IPS-15b (cell line): ENCODE data around the gene CPNE8.
A peak's percentile ranks its signal among the peaks of the same experiment; 100 is the strongest.

ENCODE experiments used
- H3K27me3 ChIP-seq: one replicate; pipeline ENCODE4 v1.6.1; 2013; ENCODE audit warnings: low read length; ENCODE audit not compliant: control insufficient read depth, insufficient read depth
- H3K36me3 ChIP-seq: one replicate; pipeline ENCODE4 v1.6.1; 2013; ENCODE audit warnings: low read length; ENCODE audit not compliant: control insufficient read depth, insufficient read depth
- H3K4me1 ChIP-seq: one replicate; pipeline ENCODE4 v1.6.1; 2013; ENCODE audit warnings: mild to moderate bottlenecking, low read length; ENCODE audit not compliant: control insufficient read depth, insufficient read depth
- H3K4me3 ChIP-seq: one replicate; pipeline ENCODE4 v1.5.1; 2013; ENCODE audit warnings: low read depth, low read length
- H3K9ac ChIP-seq: one replicate; pipeline ENCODE4 v1.6.1; 2013; ENCODE audit warnings: low read depth, mild to moderate bottlenecking, low read length
- H3K9me3 ChIP-seq: one replicate; pipeline ENCODE4 v1.6.1; 2013; ENCODE audit warnings: mild to moderate bottlenecking, low read length; ENCODE audit not compliant: control insufficient read depth, insufficient read depth

CPNE8 gene

DNA sequence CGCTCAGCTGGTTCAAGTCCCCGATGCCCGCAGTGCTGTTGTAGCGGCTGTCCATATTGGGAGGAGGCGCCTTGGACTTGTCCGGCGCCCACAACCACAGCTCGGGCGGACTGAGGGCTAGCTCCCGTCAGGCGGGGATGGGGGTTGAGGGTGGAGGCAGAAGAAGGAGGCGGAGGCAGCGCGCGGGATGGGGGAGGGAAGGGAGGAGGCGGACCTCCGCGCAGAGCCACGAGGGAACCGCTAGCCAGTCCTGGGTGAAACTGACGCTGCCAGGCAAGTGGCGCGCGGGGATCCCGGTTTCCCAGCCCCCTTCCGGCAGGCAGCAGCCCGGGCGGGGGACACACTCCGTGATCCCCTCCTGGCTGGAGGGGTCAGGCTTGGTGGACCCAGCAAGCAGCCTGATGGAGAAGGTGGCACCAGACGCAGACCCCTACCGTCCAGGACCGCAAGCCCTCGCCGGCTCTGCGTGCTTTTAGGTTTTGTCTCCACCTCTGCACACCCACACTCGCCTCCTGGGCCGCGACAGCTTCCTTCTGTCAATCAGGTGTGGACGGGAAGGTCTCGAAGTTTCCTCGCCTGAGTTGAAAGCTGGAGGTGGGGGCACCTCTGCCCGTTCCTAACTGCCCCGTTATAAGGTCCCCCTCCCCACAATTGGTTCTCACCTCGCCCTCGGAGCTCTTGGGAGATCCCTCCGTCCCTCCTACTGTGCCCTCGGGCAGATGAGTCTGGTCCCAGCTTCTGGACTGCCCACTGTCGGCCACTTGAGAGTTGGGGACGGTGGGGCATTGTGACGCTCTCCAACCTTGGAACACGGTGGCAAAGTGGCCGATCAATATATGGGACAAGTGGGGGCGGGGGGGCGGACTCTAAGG, at the start of gene CPNE8:
CPNE8 (minus strand) TSS at position 112 of the 872 bp plus-strand sequence; CDS start at position 55, 57 bp downstream.
- peaks cover 4% of the 10 kb centered on the region for H3K27me3 ChIP-seq

DNA sequence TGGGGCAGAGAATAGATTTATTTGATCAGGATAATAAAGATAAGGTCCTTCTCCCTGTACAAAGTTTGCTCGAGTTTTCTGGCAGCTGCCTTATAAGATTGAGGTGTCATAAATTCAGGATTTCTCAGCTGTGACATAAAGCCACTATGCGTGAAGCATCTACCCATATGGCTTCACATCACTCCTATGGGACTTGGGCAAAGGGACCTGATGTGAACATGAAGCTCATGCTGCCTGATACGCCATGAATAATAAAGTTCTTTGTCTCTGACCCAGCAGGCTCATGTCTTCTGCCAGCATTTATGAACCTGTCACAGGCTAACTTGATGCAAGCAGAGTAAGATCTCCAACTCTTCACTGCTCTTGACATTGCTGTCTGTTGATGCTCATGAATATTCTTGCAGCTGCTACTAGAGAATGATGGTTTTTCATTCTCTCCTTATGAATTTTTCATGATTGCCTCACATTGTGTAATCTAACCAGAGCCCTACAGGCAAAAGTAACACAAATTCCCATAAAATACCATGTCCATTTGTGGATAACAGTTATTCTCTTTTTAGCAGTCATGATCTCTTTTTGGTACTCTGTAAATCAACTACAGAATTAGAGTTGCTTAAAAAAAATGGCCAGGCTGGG, 49.0 kb upstream of the CPNE8 start:
- Histone ChIP-seq H3K27me3 (no peaks in the 10 kb centered on the region), H3K9ac (no peak overlapping the region), H3K4me1 (no peaks in the 10 kb centered on the region), H3K36me3 (no peaks in the 10 kb centered on the region), H3K9me3 (no peaks in the 10 kb centered on the region), H3K4me3 (no peak overlapping the region)

More for the DNA sequence above, at the start of gene CPNE8:
- Histone ChIP-seq H3K9me3 (no peaks in the 10 kb centered on the region), H3K9ac (peak within 1 kb of the TSS; percentile 76), H3K4me3 (peak within 1 kb of the TSS; percentile 94), H3K36me3 (no peaks in the 10 kb centered on the region), H3K4me1 (peaks cover 4% of the 10 kb centered on the region)

DNA sequence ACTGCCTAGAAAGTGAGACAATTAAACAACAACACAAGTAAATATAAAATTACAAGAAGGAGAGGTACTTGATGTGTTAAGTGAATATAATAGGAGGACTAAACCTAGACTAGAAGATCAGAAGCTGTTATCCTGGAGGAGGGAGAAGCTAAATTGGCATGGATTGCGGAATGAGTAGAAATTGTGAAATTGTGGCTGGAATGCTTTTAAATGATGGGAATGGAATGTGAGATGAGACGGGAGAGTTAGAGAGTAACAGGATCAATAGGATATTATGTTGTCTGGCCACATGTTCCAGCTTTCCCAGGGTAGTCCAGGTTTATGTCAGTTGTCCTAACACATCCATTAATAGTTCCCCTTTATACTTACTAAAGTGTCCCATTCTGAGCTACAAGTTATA, 44.0 kb upstream of the CPNE8 start:
- H3K4me3 ChIP-seq = no peak overlapping the region
- H3K9ac ChIP-seq = no peak overlapping the region
- H3K4me1 ChIP-seq = no peaks in the 10 kb centered on the region
- no peaks in the 10 kb centered on the region for H3K27me3 ChIP-seq
- H3K9me3 ChIP-seq = no peaks in the 10 kb centered on the region
- no peaks in the 10 kb centered on the region for H3K36me3 ChIP-seq

DNA sequence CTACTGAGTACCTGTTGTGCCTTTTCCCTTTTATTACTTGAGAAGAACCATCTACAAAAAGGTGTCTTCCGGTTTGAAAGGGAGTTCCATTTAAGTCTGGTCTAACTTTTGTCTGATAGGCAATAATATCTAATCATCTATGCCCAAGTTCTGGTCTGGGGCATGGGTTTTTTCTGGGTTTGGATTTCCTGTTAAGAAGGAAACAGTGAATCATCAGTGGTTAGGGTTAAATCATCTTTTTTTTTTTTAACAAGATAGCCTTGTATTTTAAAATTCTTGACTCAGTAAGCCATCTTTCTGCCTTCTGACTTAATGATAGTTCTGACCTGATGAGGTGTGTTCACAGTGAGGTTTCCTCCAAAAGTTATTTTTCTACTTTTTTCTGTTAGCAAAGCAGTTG, 29.3 kb upstream of the CPNE8 start:
- no peaks in the 10 kb centered on the region for H3K4me1 ChIP-seq
- no peak overlapping the region for H3K9ac ChIP-seq
- H3K9me3 ChIP-seq = peaks cover 8% of the 10 kb centered on the region
- no peak overlapping the region for H3K4me3 ChIP-seq
- no peaks in the 10 kb centered on the region for H3K27me3 ChIP-seq
- no peaks in the 10 kb centered on the region for H3K36me3 ChIP-seq

DNA sequence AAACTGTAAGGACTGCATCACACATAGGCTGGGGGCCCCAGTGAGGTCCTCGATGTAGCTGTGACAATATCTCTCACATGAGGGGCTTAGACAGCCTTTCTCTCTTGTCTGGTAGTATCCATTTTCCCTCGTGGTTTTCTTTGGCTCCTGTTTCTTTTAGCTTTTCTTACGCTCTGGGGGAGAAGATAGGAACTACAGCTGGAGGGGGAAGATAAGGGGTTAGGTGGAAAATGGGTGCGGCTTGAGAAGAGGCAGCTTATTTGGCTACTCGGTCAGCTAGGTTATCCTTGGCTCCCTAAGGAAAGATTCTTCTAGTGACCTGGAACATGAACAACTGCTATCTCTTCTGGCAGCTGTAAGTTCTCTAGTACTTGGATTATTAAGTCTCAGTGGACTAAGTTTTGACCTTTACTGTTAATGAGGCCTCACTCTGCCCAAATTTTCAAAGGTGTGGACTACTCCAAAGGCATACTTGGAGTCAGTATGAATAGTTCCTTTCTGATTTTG, 28.7 kb upstream of the CPNE8 start:
- no peaks in the 10 kb centered on the region for H3K27me3 ChIP-seq
- no peaks in the 10 kb centered on the region for H3K36me3 ChIP-seq
- no peak overlapping the region for H3K4me3 ChIP-seq
- no peaks in the 10 kb centered on the region for H3K4me1 ChIP-seq
- H3K9ac ChIP-seq = no peak overlapping the region
- peaks cover 8% of the 10 kb centered on the region for H3K9me3 ChIP-seq

DNA sequence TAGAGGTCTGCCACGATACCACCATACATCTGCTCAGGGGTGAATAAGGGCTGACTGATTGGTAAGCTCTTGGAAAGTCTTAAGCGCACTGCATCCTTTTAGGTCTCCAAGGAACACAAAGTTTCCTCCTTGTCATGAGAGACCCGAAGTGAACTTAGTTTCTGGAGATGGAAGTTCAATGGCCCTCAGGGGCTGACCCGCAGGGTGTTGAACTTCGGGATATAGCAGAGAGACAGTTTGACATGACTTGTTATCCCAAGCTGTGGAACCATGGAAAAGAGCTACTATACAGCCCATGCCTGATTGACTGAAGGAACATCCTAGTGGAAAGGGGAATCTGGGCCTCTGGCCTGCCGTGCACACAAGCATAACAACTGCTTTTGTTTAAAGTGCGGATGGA, 26.9 kb upstream of the CPNE8 start:
- Histone ChIP-seq H3K9ac (no peak overlapping the region), H3K4me3 (no peak overlapping the region), H3K36me3 (no peaks in the 10 kb centered on the region), H3K9me3 (peaks cover 4% of the 10 kb centered on the region), H3K4me1 (no peaks in the 10 kb centered on the region), H3K27me3 (no peaks in the 10 kb centered on the region)

DNA sequence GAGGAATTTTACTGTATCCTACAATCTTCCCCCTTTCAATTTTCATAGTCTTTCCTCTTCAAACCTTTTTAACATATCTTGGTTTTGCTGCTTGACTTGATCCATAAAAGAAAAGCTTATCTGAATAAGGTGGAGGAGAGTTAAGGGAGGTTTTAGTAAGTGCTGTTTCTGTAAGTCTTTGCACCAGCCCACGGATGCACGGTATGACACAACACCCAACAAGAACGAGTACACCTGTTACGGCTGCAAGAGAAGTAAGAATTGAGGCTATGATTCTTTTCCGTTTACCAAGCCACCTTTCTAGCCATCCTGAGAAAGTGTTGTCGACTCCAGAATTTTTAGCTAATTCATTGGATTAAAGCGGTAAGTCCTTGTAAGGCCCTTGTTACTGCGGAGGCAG, 26.1 kb upstream of the CPNE8 start:
- no peaks in the 10 kb centered on the region for H3K36me3 ChIP-seq
- no peaks in the 10 kb centered on the region for H3K9me3 ChIP-seq
- no peaks in the 10 kb centered on the region for H3K27me3 ChIP-seq
- H3K9ac ChIP-seq = no peak overlapping the region
- H3K4me1 ChIP-seq = no peaks in the 10 kb centered on the region
- no peak overlapping the region for H3K4me3 ChIP-seq

DNA sequence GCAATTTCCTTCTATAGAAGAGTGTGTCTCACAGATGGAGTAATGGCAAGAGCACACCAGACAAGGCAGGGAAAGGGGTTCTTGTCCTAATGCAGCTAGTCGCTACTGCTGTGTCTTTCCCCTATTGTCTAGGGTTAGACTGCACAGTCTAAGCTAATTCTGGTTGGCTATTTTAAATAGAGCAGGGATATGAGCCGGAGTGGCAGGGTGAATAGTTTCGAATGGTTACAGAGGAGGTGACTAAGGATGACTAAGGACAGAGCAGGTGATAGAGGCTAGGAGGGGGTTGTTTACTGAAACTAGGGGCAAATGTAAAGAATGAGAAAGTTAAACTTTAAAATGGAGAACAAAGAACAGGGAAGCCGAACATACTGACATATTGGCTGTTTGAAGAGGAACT, 25.6 kb upstream of the CPNE8 start:
- no peaks in the 10 kb centered on the region for H3K9me3 ChIP-seq
- H3K36me3 ChIP-seq = no peaks in the 10 kb centered on the region
- no peak overlapping the region for H3K4me3 ChIP-seq
- H3K27me3 ChIP-seq = no peaks in the 10 kb centered on the region
- H3K9ac ChIP-seq = no peak overlapping the region
- H3K4me1 ChIP-seq = no peaks in the 10 kb centered on the region

DNA sequence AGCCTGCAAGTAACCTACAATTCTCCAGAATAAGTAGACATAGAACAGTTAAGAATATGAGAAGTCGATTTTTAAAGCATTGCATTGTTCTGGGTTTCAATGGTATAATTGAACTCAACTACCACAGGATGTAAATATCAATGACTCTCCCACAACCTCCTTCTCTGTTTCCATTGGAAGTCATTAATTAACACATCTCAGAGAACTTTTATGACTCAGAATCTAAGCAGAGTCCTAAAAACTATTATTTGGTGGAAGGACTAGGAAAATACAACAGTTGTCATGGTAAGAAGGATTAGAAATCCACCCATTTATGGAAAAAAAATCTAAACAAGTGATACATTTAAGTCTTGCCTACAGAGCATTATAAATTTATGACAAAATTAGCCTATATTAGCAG, 21.1 kb upstream of the CPNE8 start:
- Histone ChIP-seq H3K27me3 (no peaks in the 10 kb centered on the region), H3K4me1 (no peaks in the 10 kb centered on the region), H3K9ac (no peak overlapping the region), H3K9me3 (no peaks in the 10 kb centered on the region), H3K4me3 (no peak overlapping the region), H3K36me3 (no peaks in the 10 kb centered on the region)

DNA sequence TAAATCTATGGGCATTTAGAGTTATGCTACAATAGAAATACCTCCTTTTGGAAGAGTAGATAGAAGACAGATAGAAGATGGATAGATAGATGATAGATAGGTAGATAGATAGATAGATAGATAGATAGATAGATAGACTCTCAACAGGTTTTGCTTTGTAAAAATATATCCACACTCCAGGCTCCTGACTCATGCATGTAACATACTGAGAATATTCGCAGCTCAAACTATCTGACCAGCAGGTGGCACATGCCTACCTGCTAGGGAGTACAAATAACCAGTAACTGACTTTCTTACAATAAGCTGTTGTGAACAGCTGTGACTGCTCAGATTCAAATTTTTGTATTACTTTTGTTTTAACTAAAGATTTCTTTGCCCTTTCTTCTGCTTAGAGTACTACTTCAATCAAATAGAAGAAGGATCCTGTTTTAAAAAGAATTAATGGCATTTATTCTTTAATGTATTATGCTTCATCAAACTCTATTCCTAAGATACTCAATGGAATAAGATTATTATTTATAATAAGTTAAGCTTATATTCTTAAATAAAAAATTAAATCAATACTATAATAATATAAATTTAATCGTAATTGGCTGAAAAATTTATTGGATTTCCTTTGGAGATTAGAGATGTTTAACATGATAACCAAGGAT, 15.8 kb upstream of the CPNE8 start:
- Histone ChIP-seq H3K9me3 (no peaks in the 10 kb centered on the region), H3K4me3 (no peak overlapping the region), H3K9ac (no peak overlapping the region), H3K27me3 (no peaks in the 10 kb centered on the region), H3K36me3 (no peaks in the 10 kb centered on the region), H3K4me1 (no peaks in the 10 kb centered on the region)

DNA sequence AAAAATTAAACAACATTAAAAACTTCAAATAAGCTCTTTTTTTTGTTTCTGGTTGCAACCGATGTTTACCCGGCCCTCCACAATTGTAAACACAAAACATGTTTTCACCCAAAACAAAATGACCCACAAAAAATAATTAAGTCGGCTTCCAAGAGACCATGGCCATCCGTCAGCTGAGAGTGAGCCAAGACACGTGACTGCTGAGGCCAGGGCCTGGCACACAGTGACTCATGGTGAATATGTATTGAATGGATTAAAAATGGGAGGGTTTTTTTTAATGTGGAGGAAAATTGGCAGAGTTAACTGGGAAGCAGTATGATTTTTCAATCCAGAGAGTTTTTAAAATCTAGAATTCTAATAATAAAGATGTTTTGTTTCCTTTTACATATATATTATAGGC, 13.8 kb upstream of the CPNE8 start:
- Histone ChIP-seq H3K4me3 (no peak overlapping the region), H3K9ac (no peak overlapping the region), H3K36me3 (no peaks in the 10 kb centered on the region), H3K4me1 (no peaks in the 10 kb centered on the region), H3K9me3 (no peaks in the 10 kb centered on the region), H3K27me3 (no peaks in the 10 kb centered on the region)
